OCI-LY1 (cell line): ENCODE results near the gene CEP95.

ENCODE experiments used
- EZH2 ChIP-seq: fragments of 200-600 bp; sonication (generic), shearing (Covaris generic); IDR thresholded peaks from 2 replicates; pipeline ENCODE4 v1.8.0; 2017; ENCODE audit warnings: borderline replicate concordance, mixed run types, mild to moderate bottlenecking, antibody characterized with exemption, low read length, moderate library complexity, mixed read lengths
- TF ChIP-seq, protein P1 (sequence below): fragments of 200-600 bp; sonication (generic), shearing (Covaris generic); IDR thresholded peaks from 2 replicates; pipeline ENCODE4 v1.5.1; 2017; ENCODE audit warnings: mild to moderate bottlenecking, antibody characterized with exemption, low read length, moderate library complexity, mixed read lengths

DNA sequence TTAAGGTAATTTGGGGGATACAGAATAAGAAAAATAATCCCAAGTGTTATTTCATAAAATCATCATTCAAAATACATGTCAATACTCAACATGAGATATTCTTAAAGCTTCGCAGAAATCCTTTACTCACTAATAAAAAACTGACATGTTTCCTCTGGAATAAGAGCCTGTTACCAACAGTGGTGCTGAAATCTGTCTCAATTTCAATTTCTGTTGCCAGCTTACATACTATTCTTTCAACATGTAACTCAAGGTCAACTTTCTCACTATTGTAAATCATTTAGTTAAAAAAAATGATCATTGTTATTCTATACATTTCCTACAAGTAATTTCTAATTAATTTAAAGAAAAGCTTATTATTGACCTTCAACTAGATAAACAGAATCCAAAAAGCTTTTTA is 67.9 kb downstream of the CEP95 start:
- TF ChIP-seq, protein P1, sequence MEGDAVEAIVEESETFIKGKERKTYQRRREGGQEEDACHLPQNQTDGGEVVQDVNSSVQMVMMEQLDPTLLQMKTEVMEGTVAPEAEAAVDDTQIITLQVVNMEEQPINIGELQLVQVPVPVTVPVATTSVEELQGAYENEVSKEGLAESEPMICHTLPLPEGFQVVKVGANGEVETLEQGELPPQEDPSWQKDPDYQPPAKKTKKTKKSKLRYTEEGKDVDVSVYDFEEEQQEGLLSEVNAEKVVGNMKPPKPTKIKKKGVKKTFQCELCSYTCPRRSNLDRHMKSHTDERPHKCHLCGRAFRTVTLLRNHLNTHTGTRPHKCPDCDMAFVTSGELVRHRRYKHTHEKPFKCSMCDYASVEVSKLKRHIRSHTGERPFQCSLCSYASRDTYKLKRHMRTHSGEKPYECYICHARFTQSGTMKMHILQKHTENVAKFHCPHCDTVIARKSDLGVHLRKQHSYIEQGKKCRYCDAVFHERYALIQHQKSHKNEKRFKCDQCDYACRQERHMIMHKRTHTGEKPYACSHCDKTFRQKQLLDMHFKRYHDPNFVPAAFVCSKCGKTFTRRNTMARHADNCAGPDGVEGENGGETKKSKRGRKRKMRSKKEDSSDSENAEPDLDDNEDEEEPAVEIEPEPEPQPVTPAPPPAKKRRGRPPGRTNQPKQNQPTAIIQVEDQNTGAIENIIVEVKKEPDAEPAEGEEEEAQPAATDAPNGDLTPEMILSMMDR: no peak
- TF ChIP-seq EZH2: no peak
